Psoas muscle (tissue), 8 donors: Measurements from ENCODE around the gene STIL. TPM values are rescaled to one million over a fixed set of nuclear protein-coding genes. Genes with fewer than 3 reads are reported as not detected.

Experiments used
- ATAC-seq, 4 donors: fragments of 200-7000 bp; cut with Tn5 transposase; one replicate each; pipeline ENCODE4 v1.9.1; 2020; ENCODE audit warnings: moderate library complexity in 3 of 4, mild to moderate bottlenecking in 2 of 4
- DNase-seq, 2 donors: peaks; one replicate each; pipeline ENCODE4 v3.0.0-alpha.2; 2020
- H3K27ac ChIP-seq: fragments of 200-600 bp; one replicate; pipeline ENCODE4 v1.8.0; 2022
- H3K27me3 ChIP-seq, 3 donors: fragments of 200-600 bp in 1 of 3; one replicate each; pipeline versions ENCODE4 v1.6.1 to v1.8.0; 2013 to 2022; ENCODE audit warnings: low read length in 2 of 3, mild to moderate bottlenecking in 2 of 3, moderate library complexity in 1 of 3; ENCODE audit not compliant: insufficient read depth in 3 of 3
- H3K36me3 ChIP-seq, 2 donors: fragments of 200-600 bp in 1 of 2; one replicate each; pipeline versions ENCODE4 v1.6.1 to v1.8.0; 2013 to 2022; ENCODE audit warnings: low read depth in 1 of 2, mild to moderate bottlenecking in 1 of 2, moderate library complexity in 1 of 2; ENCODE audit not compliant: insufficient read depth in 1 of 2
- H3K4me1 ChIP-seq: fragments of 200-600 bp; one replicate; pipeline ENCODE4 v1.8.0; 2022
- H3K4me3 ChIP-seq: fragments of 200-600 bp; one replicate; pipeline ENCODE4 v1.8.0; 2022; ENCODE audit warnings: mild to moderate bottlenecking
- H3K9me3 ChIP-seq: fragments of 200-600 bp; one replicate; pipeline ENCODE4 v1.8.0; 2022
- CTCF ChIP-seq: fragments of 200-600 bp; IDR thresholded peaks from one replicate; pipeline ENCODE4 v1.8.0; 2022; ENCODE audit warnings: antibody characterized with exemption
- WGBS, 3 donors: extraction: QIAGEN DNeasy Blood & Tissue Kit; methylation state at CpG; one replicate each; pipeline versions ENCODE4 v1.1.6 to v1.1.7; 2013; 5-methylcytosine and 5-hydroxymethylcytosine counted together
- intact Hi-C, 2 donors: fragments of 100-400 bp; cut with DNase I; formaldehyde crosslinking; loops; one replicate each; pipeline versions ENCODE4 v1.11.0 to v1.14.2; 2022
- polyA plus RNA-seq, 3 donors: library from polyadenylated mRNA; stranded (reverse); fragments of 200-250 nt; gene quantifications; one replicate each; pipeline ENCODE4 v1.2.3, GENCODE V29; 2013
- total RNA-seq, 4 donors: library from RNA; stranded (reverse); fragmentation: NEBNext Ultra II Directional in 2 of 4; extraction: Animal tissue kit (Norgen Biotek cat#: 25700) in 2 of 4; gene quantifications; one replicate each; pipeline versions ENCODE4 v1.2.1 to v1.2.4, GENCODE V29; 2021 to 2023
- donor health status: healthy with polysubstance abuse.
- donor health status: DM: no; HTN: no; CAD: no; lungs with moderate emphysema.
- donor health status: Bipolar disorder and iron deficiency.
- donor health status: healthy.
- donor health status: DM: yes; HTN: yes; CAD: no.
- donor health status: DM: no; HTN: no; CAD: no.
- donor health status: DM: no; HTN: no; CAD: no.
- donor health status: DM: yes; HTN: yes; CAD: no.

Gene STIL
- total and polyA plus RNA-seq, 7 donors: 0.14 to 1.0 (median 0.41) TPM

GRCh38 chr1:47223921-47224675 is 89.8 kb downstream of the STIL start:
- 19 to 35% (median 33%) methylated on average over 9 of the region's 9 CpGs for WGBS, 3 donors
- no peak for ATAC-seq
- Histone ChIP-seq H3K36me3 (no peaks in the 10 kb centered on the region), H3K27me3 (peaks cover 0 to 86% (median 26%) of the 10 kb centered on the region in 3 donors), H3K27ac (no peak overlapping the region), H3K9me3 (no peaks in the 10 kb centered on the region), H3K4me3 (peak overlapping the region; percentile 58), H3K4me1 (peaks cover 6% of the 10 kb centered on the region)
- intact Hi-C loops: no loop called here
- no peak for TF ChIP-seq CTCF
- no peak for DNase-seq

- no peak for TF ChIP-seq CTCF
- no peak overlapping the region for H3K4me3 ChIP-seq
- H3K4me1 ChIP-seq: peaks cover 6% of the 10 kb centered on the region
- intact Hi-C loops: no loop called here
- DNase-seq: no peak
- H3K36me3 ChIP-seq: no peaks in the 10 kb centered on the region
- WGBS, 3 donors: 39 to 53% (median 49%) methylated on average over 10 of the region's 10 CpGs
- H3K27me3 ChIP-seq: peaks cover 0 to 78% (median 22%) of the 10 kb centered on the region in 3 donors
- ATAC-seq: no peak
- H3K9me3 ChIP-seq: no peaks in the 10 kb centered on the region
- no peak overlapping the region for H3K27ac ChIP-seq
These were observed 90.6 kb downstream of the STIL start for GRCh38 chr1:47223174-47223920.

GRCh38 chr1:47222476-47222875 is 91.5 kb downstream of the STIL start:
- Histone ChIP-seq H3K36me3 (no peaks in the 10 kb centered on the region), H3K9me3 (no peaks in the 10 kb centered on the region), H3K27ac (no peak overlapping the region), H3K4me1 (peaks cover 6% of the 10 kb centered on the region), H3K4me3 (no peak overlapping the region), H3K27me3 (peaks cover 0 to 69% (median 18%) of the 10 kb centered on the region in 3 donors)
- no peak for DNase-seq
- WGBS, 3 donors: 86 to 89% (median 87%) methylated on average over 3 of the region's 3 CpGs
- no peak for TF ChIP-seq CTCF
- no peak for ATAC-seq
- intact Hi-C loops: no loop called here

GRCh38 chr1:47219590-47220220 is 94.2 kb downstream of the STIL start:
- H3K4me1 ChIP-seq: peaks cover under 1% of the 10 kb centered on the region
- DNase-seq (no peak), ATAC-seq (no peak)
- no peak for TF ChIP-seq CTCF
- no peaks in the 10 kb centered on the region for H3K9me3 ChIP-seq
- 82 to 90% (median 87%) methylated on average over 24 to 29 of the region's 29 CpGs for WGBS, 3 donors
- intact Hi-C loops: loop anchor here in 1 of 2 donors (2.0 kb wide), 1 partner anchor 17 kb away; no protein-coding TSS in a partner anchor
- H3K27ac ChIP-seq: no peak overlapping the region
- peaks cover 0 to 42% (median 8%) of the 10 kb centered on the region in 3 donors for H3K27me3 ChIP-seq
- no peaks in the 10 kb centered on the region for H3K36me3 ChIP-seq
- no peak overlapping the region for H3K4me3 ChIP-seq
